Endometrial microvascular endothelial cells (primary cell): Measurements from ENCODE around the gene SPG21. TPM values are rescaled to one million over a fixed set of nuclear protein-coding genes. Genes with fewer than 3 reads are reported as not detected.

Experiments used
- in situ Hi-C: cut with HindIII; loops from 2 replicates; pipeline ENCODE4 v1.10.0; 2017; ENCODE audit warnings: low sequenced_read_pairs, low pct_unique_long_range_greater_than_20kb; ENCODE audit errors: inconsistent ontology term
- total RNA-seq: library from RNA; depleted of rRNA; stranded (reverse); fragments of >200 nt; gene quantifications from one replicate; pipeline ENCODE4 v1.2.3, GENCODE V29; 2015; ENCODE audit errors: inconsistent ontology term

SPG21 gene
- total RNA-seq, 1 donor from 2014 or later, result 95.1 TPM

- in situ Hi-C loops, result no loop called here
Observed at GRCh38 chr15:64997745-64998375, 8.1 kb upstream of the SPG21 start.

- in situ Hi-C loops, result no loop called here
Observed at GRCh38 chr15:64997066-64997465, 7.4 kb upstream of the SPG21 start.

- in situ Hi-C loops, result no loop called here
Observed at GRCh38 chr15:64993290-64993689, 3.6 kb upstream of the SPG21 start.

GRCh38 chr15:64991536-64992135 lies 1.9 kb upstream of the SPG21 start:
- in situ Hi-C loops, result no loop called here

- in situ Hi-C loops, result no loop called here
Observed at GRCh38 chr15:64990168-64990470, 405 bp upstream of the SPG21 start.

- in situ Hi-C loops, result no loop called here
Observed at GRCh38 chr15:64987136-64987535, 2.6 kb downstream of the SPG21 start.

GRCh38 chr15:64985366-64986033 lies 4.2 kb downstream of the SPG21 start:
- in situ Hi-C loops, result no loop called here

- in situ Hi-C loops, result no loop called here
Observed at GRCh38 chr15:64982472-64982871, 7.2 kb downstream of the SPG21 start.

- in situ Hi-C loops, result no loop called here
Observed at GRCh38 chr15:64981812-64982431, 7.8 kb downstream of the SPG21 start.

- in situ Hi-C loops, result no loop called here
Observed at GRCh38 chr15:64979252-64979710, 10.4 kb downstream of the SPG21 start.

GRCh38 chr15:64975390-64975789 lies 14.3 kb downstream of the SPG21 start:
- in situ Hi-C loops, result no loop called here

GRCh38 chr15:64970698-64971097 lies 19.0 kb downstream of the SPG21 start:
- in situ Hi-C loops, result no loop called here

- in situ Hi-C loops, result no loop called here
Observed at GRCh38 chr15:64969401-64969800, 20.3 kb downstream of the SPG21 start.

- in situ Hi-C loops, result no loop called here
Observed at GRCh38 chr15:64961013-64961412, 28.7 kb downstream of the SPG21 start.

GRCh38 chr15:64960153-64960552 lies 29.6 kb downstream of the SPG21 start:
- in situ Hi-C loops, result no loop called here

GRCh38 chr15:64959128-64959527 lies 30.6 kb downstream of the SPG21 start:
- in situ Hi-C loops, result no loop called here

- in situ Hi-C loops, result no loop called here
Observed at GRCh38 chr15:64954395-64954794, 35.3 kb downstream of the SPG21 start.

- in situ Hi-C loops, result no loop called here
Observed at GRCh38 chr15:64951777-64952418, 37.8 kb downstream of the SPG21 start.

GRCh38 chr15:64950888-64951287 lies 38.8 kb downstream of the SPG21 start:
- in situ Hi-C loops, result no loop called here
